ENCODE measurements around the gene ERG28. TPM values are rescaled to one million over a fixed set of nuclear protein-coding genes. Genes with fewer than 3 reads are reported as not detected.

Gene ERG28
- total RNA-seq, 1 experiment from 2014 or later = 32.5 TPM

DNA sequence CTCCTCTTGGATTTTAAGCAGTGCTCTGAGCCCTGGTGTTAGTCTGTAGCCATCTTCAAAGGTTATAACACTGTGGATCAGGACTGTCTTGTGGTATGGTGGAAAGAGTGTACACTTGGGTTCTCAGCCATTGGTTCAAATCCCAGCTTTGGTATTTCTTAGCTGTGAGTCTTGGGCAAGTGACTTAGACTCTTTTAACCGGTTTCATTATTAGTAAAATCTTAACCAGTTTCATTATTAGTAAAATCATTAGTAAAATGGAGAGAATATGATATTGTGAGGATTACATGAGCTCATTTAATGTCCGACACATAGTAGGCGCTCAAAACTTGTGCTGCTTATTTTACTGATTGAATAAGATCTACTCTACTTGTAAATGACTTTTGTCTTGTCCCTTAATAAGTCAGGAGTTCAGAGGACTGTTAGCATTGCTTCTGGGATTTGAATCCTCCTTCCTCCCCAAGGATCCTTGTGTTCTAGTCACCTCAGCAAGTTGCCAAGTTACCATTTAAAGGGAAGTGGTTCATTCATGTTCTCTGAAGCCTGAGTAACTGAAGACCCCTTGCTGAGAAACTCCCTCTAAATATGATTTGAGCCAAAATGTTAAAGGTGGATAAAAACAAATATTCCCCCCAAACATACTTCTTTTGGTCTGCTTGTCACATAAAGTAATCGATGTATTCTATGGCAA, 12.8 kb upstream of the ERG28 start:
- POLR2A ChIA-PET (ENCODE audit: unreplicated experiment) = interaction anchor here (0.6 kb wide), 1 partner anchor 1441 kb away, joined by 8 read pairs; no protein-coding TSS in a partner anchor
- TF ChIP-seq CTCF (conservative IDR thresholded peaks at IDR 0.05) = no peak
- TF ChIP-seq EZH2 (IDR thresholded peaks at IDR 0.05; ENCODE audit: low read depth) = no peak

GRCh38 chr14:75672605-75673192, 12.0 kb upstream of the ERG28 start:
- H3K9me3 ChIP-seq (ENCODE audit: insufficient read depth, low read depth) = no peaks in the 10 kb centered on the region
- POLR2A ChIA-PET (ENCODE audit: unreplicated experiment) = interaction anchor here (0.6 kb wide), 1 partner anchor 12 kb away, joined by 3 read pairs; the partner anchor contains the start of genes ERG28 and TTLL5
- no peak for TF ChIP-seq CTCF (conservative IDR thresholded peaks at IDR 0.05)
- TF ChIP-seq EZH2 (IDR thresholded peaks at IDR 0.05; ENCODE audit: low read depth) = no peak
- H3K79me2 ChIP-seq (ENCODE audit: low read depth) = no peaks in the 10 kb centered on the region
- H3K27ac ChIP-seq = no peak overlapping the region
- BruUV-seq (replicated peaks) = no TSS peak
- H3K36me3 ChIP-seq (ENCODE audit: low read depth) = peaks cover 7% of the 10 kb centered on the region; the same call in 1 of the 2 replicates
- H3K9me2 ChIP-seq (ENCODE audit: insufficient read depth) = no peaks in the 10 kb centered on the region
- H3K4me1 ChIP-seq (replicated peaks; ENCODE audit: insufficient read depth) = no peaks in the 10 kb centered on the region
- H2AFZ ChIP-seq = no peak overlapping the region
- H3K4me2 ChIP-seq = no peak overlapping the region
- peaks cover 15% of the 10 kb centered on the region; the same call in 1 of the 2 replicates for H3F3A ChIP-seq (ENCODE audit: insufficient read depth, low read depth)
- H4K20me1 ChIP-seq (ENCODE audit: insufficient read depth) = peaks cover 4% of the 10 kb centered on the region; the same call in 1 of the 2 replicates
- no peaks in the 10 kb centered on the region for H3K27me3 ChIP-seq (ENCODE audit: insufficient read depth, low read depth)
- H3K4me3 ChIP-seq = no peak overlapping the region
- intact Hi-C loops (cut with micrococcal nuclease; ENCODE audit: unreplicated experiment) = no loop called here
- CTCF ChIA-PET = interaction anchor here (0.7 kb wide), 1 partner anchor 378 kb away, joined by 6 read pairs; no protein-coding TSS in a partner anchor
- no peak for DNase-seq

More for the DNA sequence above, 12.8 kb upstream of the ERG28 start:
- intact Hi-C loops (cut with micrococcal nuclease; ENCODE audit: unreplicated experiment) = no loop called here
- Histone ChIP-seq H3K27me3 (ENCODE audit: insufficient read depth, low read depth) (no peaks in the 10 kb centered on the region), H3K36me3 (ENCODE audit: low read depth) (peaks cover 7% of the 10 kb centered on the region; the same call in 1 of the 2 replicates), H3K79me2 (ENCODE audit: low read depth) (no peaks in the 10 kb centered on the region), H2AFZ (no peak overlapping the region), H3K9me2 (ENCODE audit: insufficient read depth) (no peaks in the 10 kb centered on the region), H3K27ac (no peak overlapping the region), H3K9me3 (ENCODE audit: insufficient read depth, low read depth) (no peaks in the 10 kb centered on the region), H3K4me2 (no peak overlapping the region), H4K20me1 (ENCODE audit: insufficient read depth) (no peaks in the 10 kb centered on the region), H3K4me3 (no peak overlapping the region), H3K4me1 (replicated peaks; ENCODE audit: insufficient read depth) (no peaks in the 10 kb centered on the region), H3F3A (ENCODE audit: insufficient read depth, low read depth) (0 out of 2 replicates have a peak, but pooled peaks cover 10% of the 10 kb centered on the region)
- no peak for DNase-seq
- BruUV-seq (replicated peaks) = no TSS peak
- CTCF ChIA-PET = no interaction called here

DNA sequence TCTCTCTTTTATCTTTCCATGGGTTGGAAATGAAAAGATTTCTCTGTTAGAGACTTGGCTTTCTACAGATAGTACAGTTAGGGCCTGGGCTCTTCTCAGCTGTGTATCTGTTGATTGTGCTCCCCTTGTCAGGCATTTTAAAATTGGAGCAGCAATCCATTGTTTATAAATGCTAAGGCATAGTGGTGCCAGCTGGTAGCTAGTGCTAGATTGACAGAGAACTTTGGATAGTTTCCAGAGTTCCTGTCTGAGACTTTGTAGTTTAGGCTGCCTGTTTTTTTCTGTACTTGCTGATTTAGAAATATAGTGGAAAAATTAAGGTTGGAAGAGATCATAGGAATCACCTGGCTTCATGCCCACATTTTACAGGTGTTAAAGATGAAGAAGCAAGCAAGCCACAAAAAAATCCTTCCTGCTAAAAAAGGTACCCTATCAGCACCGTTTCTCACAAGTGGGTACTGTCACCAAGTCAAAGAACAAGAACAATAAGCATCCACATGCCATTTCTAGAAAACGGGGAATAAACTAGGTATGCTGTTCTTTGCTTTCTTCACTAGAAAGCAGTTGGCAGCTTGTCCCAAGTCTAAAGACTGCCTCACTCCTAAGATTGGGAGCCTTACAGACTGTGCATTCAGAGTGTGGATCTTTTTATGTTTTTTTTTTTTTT, 6.6 kb upstream of the ERG28 start:
- no TSS peak for BruUV-seq (replicated peaks)

More for the DNA sequence above, 6.6 kb upstream of the ERG28 start:
- Histone ChIP-seq H3F3A (ENCODE audit: insufficient read depth, low read depth) (peaks cover 5% of the 10 kb centered on the region; the same call in 1 of the 2 replicates), H3K36me3 (ENCODE audit: low read depth) (0 out of 2 replicates have a peak, but pooled peaks cover 12% of the 10 kb centered on the region), H3K4me3 (no peak overlapping the region), H4K20me1 (ENCODE audit: insufficient read depth) (peaks cover 9% of the 10 kb centered on the region; the same call in 1 of the 2 replicates), H3K27ac (no peak overlapping the region), H3K9me3 (ENCODE audit: insufficient read depth, low read depth) (no peaks in the 10 kb centered on the region), H3K4me2 (no peak overlapping the region), H2AFZ (no peak overlapping the region), H3K9me2 (ENCODE audit: insufficient read depth) (no peaks in the 10 kb centered on the region), H3K79me2 (ENCODE audit: low read depth) (peaks cover 16% of the 10 kb centered on the region), H3K27me3 (ENCODE audit: insufficient read depth, low read depth) (no peaks in the 10 kb centered on the region), H3K4me1 (replicated peaks; ENCODE audit: insufficient read depth) (no peaks in the 10 kb centered on the region; the same call in 1 of the 2 replicates)
- TF ChIP-seq EZH2 (IDR thresholded peaks at IDR 0.05; ENCODE audit: low read depth) = no peak
- TF ChIP-seq CTCF (conservative IDR thresholded peaks at IDR 0.05) = no peak
- DNase-seq = no peak
- intact Hi-C loops (cut with micrococcal nuclease; ENCODE audit: unreplicated experiment) = no loop called here
- ChIA-PET CTCF (no interaction called here), POLR2A (ENCODE audit: unreplicated experiment) (no interaction called here)
